HG03175 (cell line): ENCODE data around the gene WDR43.
A peak's percentile ranks its signal among the peaks of the same experiment; 100 is the strongest.

Source experiments
- ATAC-seq: cut with Tn5 transposase; IDR thresholded peaks from one replicate; pipeline ENCODE4 v1.9.1; 2021; ENCODE audit warnings: mild to moderate bottlenecking, moderate library complexity; ENCODE audit not compliant: unreplicated experiment

Gene WDR43

DNA sequence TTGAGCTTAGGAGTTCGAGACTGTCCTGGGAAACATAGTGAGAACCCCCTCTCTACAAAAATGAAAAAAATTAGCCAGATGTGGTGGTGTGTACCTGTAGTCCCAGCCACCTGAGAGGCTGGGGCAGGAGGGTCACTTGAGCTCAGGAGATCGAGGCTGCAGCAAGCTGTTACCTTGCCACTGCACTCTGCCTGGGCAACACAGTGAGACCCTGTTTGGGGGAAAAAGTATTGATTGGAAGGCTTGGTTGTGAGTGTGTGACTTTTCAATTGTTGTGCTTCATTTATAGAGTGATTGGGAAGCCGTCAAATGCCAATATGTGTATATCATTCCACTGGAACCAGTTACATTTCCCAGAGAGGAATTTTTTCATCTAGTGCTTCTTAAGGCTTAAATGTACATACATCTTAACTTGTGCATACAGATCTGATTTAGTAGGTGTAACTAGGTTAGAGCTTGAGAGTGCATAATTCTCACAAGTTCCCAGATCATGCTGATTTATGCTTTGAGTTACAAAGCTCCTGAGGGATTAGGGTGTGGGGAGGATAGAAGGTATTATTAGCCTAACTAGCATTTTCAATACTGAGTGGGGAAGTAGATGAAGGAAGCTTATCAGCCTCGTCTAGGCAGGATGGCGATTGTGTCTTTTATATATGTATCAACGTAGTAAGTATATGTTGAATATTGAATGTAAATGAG, 15.3 kb downstream of the WDR43 start:
- no peak for ATAC-seq

DNA sequence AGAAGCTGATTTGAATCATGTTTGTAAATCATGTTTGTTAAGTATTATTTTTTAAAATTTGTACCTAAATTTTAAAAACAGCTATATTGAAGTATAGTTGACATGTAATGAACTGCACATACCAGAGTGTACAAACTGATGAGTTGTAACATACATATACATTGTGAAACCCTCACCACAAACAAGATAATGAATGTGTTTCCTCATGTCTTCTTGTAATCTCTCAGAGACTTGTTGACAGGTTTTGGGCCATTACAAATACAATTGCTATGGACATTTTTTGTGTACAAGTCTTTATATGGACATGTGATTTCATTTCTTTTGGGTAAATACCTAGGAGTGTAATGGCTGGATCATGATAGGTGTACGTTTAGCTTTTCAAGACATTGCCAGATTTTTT, 21.5 kb downstream of the WDR43 start:
- no peak for ATAC-seq

GRCh38 chr2:28926847-28927246, 32.4 kb downstream of the WDR43 start:
- ATAC-seq: no peak

DNA sequence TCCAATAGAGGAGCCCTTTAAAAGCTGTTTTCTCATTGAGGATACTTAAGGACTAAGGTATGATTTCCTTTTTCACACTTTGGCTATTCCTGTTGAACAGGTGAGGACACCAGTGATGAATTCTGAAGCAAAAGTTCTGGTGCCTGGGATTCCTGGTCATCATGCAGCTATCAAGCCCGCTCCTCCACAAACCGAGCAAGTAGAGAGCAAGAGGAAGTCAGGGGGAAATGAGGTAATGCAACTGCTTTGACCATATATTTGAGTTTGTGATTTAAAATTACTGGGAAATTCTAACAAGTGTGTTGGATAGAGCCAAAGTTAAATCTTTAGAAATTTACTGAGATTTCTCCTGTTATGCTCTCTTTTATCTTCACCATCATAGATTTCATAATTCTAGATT, 33.0 kb downstream of the WDR43 start:
- no peak for ATAC-seq

DNA sequence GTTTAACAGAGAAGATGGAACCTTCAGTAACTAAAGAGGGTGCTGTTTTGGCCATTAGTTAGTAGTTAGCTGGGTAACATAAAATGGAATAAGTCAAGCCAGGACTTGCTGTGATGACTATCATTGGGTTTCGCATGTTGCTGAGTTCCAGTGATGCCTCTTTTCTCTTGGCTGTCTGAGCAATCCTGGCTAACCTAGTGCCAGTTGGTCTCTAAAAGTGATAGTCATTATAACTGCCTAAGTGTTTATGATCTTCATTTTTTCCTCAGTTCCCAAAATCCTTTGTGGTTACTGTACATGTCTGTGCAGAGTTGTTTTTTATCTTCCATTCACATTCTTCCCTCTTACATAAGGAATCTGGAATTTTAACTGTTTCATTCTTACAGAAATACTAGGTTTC, 33.4 kb downstream of the WDR43 start:
- no peak for ATAC-seq

DNA sequence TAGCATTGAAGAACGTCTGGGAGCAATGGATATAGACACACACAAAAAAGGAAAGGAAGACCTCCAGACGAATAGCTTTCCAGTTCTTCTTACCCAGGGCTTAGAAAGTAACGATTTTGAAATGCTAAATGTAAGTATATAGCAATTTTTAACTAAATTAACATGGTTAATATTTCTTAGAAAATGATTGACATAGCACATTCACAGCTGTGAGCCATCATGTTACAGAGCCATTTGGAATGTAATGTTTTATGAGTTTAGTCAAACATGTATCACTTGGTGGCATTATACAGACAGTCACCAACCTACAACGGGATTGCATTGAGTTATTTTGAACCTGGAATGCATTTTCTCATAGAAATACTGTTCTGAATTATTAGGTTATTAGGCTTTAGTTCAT, 35.1 kb downstream of the WDR43 start:
- no peak for ATAC-seq

- ATAC-seq: no peak
Observed at GRCh38 chr2:28930205-28930604, 35.7 kb downstream of the WDR43 start.

GRCh38 chr2:28934769-28935168, 40.3 kb downstream of the WDR43 start:
- ATAC-seq: no peak

DNA sequence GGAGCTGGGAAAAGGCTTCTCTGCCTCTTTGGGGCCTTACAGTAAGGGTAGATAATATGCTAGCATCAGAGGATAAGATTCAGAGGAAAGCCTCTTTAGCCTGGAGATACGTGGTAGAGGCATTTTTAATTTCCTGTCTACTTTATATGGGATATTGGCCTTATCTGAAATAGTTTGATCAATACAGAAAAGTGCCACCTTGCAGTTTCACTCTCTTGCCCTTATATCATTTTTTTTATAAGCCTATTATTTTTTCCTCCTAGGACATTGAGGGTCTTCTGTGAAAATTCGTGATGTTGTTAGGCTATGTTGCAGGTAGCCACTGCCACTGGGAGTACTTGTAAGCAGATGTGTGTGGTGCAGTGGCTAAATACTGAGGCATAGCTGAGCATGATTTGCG, 46.5 kb downstream of the WDR43 start:
- ATAC-seq: no peak

DNA sequence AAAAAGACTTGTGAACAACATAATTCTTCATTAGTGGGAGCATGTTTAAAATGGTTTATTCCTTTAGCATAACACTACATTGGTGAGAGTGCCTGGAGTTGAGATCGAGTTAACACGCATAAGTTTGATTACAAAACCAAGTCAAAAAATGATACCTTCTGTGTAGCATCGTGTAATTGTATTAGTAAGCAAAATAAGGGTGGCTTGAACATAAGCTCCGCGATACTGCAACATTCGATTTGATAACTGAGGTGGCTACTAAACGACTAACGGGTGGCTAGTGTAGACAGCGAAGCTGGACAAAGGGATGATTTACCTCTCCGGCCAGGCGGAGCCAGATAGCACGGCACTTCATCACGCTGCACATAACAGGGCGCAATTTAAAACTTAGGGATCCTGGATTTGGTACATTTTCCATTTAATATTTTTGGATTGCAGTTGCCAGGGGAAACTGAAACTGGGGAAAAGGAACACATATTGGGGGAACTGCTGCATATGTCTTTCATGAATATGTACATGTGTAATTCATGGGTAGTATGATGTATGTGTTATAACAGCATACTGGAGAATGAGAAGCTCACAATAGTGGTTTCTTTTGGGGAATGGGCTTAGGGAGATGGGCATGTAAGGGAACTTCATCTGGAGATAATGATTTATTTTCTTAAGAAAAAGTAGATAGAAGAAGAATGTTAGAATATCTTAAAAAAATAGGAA, 50.2 kb downstream of the WDR43 start:
- ATAC-seq: no peak

DNA sequence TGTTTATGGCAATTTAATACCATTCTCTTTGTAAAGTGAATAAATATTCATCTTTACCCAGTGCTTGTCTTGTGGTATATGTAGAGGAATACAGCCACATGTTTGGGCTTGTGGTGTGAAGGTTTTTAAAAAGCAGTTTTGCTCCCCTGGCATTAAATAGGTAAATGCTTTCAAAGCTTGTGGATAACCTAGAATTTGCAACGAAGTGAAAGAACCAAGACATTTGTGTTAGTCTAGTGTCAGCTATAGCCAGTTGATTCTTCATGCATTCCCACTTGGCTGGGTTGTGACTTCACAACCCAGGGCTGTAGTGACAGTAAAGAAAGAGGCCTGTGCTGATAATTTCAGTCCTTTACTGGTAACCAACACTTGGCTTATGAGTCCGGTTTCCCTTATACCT, 53.7 kb downstream of the WDR43 start:
- no peak for ATAC-seq

DNA sequence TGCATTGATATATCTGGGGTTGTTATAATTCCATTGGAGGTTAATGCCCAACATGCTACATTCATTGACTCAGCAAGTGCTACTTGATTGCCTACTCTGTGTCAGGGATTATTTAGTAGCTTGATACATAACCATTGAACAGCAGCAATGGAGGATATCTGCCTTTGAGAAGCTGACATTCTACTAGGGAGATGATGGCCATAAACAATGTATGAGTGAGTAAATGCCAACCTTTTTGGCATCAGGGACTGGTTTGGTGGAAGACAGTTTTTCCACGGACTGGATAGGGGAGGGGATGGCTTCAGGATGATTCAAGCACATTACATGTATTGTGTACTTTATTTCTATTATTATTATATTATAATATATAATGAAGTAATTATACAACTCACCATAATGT, 54.7 kb downstream of the WDR43 start:
- ATAC-seq: no peak

DNA sequence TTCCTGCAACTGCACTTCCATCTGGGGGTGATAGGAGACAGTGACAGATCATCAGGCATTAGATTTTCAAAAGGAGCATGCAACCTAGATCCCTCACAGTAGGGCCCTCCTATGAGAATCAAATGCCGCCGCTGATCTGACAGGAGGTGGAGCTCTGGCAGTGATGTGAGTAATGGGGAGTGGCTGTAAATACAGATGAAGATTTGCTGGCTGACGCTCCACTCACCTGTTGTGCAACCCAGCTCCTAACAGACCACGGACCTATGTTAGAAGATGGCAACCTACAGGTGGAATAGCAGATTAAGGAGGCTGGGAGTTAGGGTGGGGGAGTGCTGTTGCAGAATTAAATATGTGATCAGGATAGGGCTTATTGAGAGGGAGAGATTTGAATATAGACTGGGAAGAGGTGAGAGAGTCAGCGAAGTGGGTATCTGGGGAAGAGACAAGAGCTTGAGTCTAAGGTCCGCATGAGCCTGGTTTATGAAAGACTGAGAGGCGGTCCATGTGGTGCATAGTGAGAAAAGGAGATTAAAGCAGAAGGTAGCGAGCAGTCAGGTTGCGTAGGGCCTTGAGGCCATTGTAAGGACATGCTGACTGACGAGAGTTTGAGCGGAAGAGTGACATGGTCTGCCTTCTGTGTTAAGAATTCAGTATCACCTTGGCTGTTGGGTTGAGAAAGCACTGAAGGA, 55.3 kb downstream of the WDR43 start:
- ATAC-seq: no peak

- ATAC-seq: no peak
Observed at GRCh38 chr2:28950941-28951630, 56.6 kb downstream of the WDR43 start.

DNA sequence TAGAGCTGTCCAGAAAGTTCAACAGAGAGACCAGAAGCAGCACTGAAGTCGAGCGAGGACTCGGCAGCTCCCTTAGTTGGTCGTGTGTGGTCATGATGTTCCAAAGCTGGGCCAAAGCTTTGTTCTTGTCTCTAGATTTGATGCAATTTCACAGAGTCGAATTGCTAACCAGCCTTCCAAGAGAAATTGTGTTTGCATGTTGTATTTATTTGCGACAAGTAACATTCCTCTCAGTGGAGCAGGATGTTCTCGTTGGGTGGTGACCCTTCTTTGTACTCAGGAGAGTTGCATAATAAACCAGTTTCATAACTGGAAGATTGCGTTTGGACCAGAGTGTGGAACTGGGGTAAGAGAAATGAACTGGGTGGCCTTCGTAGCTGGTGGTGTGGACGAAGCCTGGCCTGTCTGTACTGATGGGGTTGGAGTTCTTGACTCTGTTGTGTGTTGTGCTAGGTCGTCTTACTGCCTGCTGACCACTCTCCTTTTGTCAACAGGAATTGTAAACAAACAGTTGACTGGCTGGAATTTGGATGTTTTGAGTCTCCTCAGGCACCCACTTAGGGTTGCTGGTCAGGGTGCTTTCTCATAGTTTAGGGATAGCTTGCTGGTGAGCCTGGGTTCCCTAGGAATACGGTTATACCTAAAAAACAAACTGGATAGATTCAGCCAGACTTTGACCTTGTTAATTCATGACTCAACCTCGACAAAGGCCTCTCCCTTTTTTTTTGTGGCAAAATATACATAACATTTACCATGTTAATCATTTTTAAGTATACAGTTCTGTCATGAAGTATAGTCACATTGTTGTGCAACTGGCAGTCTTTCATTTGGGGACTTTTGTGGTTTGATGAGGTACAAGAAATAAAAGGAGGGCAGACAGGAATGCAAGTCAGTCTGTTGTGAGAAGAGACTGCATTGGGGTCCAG, 57.7 kb downstream of the WDR43 start:
- no peak for ATAC-seq

DNA sequence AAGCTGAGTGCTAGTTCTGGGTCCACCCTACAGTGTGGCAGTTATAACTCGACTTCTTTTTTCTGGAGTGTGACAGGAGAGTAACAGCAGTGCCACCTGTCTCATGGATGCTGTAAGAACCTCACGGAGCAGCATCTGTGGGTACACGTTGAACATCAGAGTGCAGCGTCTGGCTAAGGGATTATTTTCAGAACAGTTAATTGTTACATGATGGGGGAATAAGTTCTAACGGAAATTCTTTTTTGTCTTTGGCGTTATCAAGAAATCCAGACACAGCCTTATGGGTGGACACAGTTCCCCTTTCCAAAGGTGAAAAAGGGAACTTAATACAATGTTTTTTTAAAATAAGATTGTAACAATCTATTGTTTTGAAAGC, 58.4 kb downstream of the WDR43 start:
- no peak for ATAC-seq

DNA sequence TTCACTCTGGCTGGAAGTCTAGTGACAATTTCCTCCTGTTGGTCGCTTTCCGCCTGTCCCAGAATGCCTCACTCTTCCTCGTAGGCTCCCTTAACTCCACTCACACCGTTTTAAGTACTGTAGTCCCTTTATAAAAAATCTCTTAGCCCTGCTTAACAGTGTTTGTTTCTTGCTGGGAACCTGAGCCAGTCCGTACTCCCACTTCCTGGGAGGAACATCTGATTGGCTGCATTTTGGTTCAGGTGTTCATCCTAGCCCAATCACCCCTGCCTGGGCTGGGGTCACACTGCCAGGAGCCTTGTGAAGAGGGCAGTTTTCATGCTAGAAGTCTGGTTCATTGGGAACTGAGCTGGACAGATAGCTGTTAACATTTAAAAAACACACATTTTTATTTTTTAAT, 61.0 kb downstream of the WDR43 start:
- ATAC-seq: no peak

DNA sequence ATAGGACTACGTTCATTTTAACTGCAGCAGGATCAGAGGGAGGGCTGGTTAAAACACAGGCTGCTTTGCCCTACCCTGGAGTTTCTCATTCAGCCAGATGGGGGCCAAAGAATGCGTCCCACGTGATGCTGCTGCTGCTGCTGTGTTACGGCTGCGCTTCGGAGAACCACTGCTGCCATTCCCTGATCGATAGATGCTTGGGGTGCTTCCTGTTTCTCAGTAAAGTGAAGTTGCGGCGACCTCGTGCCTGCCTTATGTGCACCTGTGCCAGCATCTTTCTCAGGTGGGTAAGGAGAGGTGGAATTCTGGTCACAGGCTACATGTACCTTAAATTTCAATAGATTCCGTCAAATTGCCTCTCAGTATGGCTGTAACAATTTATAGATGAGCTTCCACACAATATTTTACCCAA, 62.0 kb downstream of the WDR43 start:
- ATAC-seq: no peak

DNA sequence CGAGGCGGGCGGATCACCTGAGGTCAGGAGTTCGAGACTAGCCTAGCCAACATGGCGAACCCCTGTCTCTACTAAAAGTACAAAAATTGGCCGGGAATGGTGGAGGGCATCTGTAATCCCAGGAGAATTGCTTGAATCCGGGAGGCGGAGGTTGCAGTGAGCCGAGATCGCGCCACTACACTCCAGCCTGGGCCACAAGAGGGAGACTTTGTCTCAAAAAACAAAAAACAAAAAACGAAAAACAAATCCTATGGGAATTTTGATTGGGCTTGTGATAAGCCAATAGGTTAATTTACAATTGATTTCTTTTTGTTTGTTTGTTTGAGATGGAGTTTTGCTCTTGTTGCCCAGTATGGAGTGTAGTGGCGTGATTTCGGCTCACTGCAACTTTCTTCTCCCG, 62.4 kb downstream of the WDR43 start:
- no peak for ATAC-seq

DNA sequence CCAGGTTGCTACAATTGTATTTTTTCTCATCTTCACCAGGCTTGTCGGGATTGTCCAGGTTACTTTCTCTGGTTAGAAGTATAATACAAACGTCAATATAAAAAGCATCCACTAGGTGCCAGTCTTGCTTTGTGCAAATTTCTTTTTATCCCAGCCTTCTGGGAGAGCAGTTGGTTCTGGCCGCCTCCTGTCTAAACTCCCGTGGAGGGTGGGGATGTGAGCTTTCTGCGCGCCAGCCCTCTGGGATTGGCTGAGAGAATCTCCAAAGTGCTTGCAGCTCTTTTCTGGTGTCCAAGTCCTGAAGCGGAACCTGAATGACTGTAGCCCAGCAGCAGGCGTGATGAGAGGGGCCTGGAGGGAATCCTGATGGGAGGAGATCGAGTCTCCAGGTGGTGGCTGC, 64.2 kb downstream of the WDR43 start:
- peak; percentile 56 for ATAC-seq

- no peak for ATAC-seq
Observed at GRCh38 chr2:28960401-28960800, 65.9 kb downstream of the WDR43 start.
